Right lobe of liver (tissue), 4 donors: ENCODE measurements around the gene ILF3.

Experiments
- POLR2A ChIP-seq: fragments of 450-650 bp; IDR thresholded peaks from one replicate; pipeline ENCODE4 v1.6.1; 2017; ENCODE audit warnings: antibody characterized with exemption, mild to moderate bottlenecking
- TF ChIP-seq, protein P1 (sequence below), 4 donors: fragments of 200-600 bp in 3 of 4; fragments of 450-650 bp in 1 of 4; IDR thresholded peaks; one replicate each; pipeline versions ENCODE4 v1.5.1 to v1.8.0; 2016 to 2022; ENCODE audit warnings: antibody characterized with exemption in 4 of 4, mild to moderate bottlenecking in 2 of 4
- donor health status: DM: no; HTN: no; CAD: no.
- donor health status: DM: no; HTN: no; CAD: no.
- donor health status: DM: no; HTN: yes; CAD: no.

DNA sequence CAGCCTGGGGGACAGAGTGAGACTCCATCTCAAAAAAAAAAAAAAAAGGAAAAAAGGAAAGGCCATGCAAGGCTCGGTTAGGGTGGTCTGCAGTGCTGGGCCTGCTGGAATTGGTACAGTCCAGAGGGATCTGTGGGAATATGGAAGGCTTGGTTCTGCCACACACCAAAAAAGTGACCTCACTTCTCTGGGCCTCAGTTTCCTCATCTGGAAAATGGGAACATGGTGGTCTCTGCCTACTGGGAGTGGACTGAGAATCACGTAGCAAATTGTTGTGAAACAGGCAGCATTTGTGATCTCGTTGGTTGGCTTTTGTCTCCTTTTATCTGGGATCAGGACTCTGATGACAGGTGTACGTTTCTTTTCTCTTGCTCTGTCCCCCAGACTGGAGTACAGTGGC lies 71.3 kb downstream of the ILF3 start:
- TF ChIP-seq, protein P1, sequence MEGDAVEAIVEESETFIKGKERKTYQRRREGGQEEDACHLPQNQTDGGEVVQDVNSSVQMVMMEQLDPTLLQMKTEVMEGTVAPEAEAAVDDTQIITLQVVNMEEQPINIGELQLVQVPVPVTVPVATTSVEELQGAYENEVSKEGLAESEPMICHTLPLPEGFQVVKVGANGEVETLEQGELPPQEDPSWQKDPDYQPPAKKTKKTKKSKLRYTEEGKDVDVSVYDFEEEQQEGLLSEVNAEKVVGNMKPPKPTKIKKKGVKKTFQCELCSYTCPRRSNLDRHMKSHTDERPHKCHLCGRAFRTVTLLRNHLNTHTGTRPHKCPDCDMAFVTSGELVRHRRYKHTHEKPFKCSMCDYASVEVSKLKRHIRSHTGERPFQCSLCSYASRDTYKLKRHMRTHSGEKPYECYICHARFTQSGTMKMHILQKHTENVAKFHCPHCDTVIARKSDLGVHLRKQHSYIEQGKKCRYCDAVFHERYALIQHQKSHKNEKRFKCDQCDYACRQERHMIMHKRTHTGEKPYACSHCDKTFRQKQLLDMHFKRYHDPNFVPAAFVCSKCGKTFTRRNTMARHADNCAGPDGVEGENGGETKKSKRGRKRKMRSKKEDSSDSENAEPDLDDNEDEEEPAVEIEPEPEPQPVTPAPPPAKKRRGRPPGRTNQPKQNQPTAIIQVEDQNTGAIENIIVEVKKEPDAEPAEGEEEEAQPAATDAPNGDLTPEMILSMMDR (IDR thresholded peaks at IDR 0.05) = no peak
- no peak for TF ChIP-seq POLR2A
